HG02884 (cell line): ENCODE data around the gene ASTN2.
"Not testable (repeated sequence)": the region's sequence is repeated elsewhere in the genome, so short reads cannot be mapped to it uniquely, and the experiment has no call there.

Experiments used
- ATAC-seq: cut with Tn5 transposase; IDR thresholded peaks from one replicate; pipeline ENCODE4 v1.9.1; 2021; ENCODE audit warnings: mild to moderate bottlenecking, moderate library complexity; ENCODE audit not compliant: unreplicated experiment

Gene ASTN2

GRCh38 chr9:116454539-116454938 lies 960.3 kb downstream of the ASTN2 start:
- not testable (repeated sequence) for ATAC-seq

GRCh38 chr9:116453785-116454184 lies 961.1 kb downstream of the ASTN2 start:
- ATAC-seq = no peak

- no peak for ATAC-seq
These were observed 962.2 kb downstream of the ASTN2 start for GRCh38 chr9:116452634-116453033.

- no peak for ATAC-seq
These were observed 962.6 kb downstream of the ASTN2 start for GRCh38 chr9:116452227-116452626.

GRCh38 chr9:116451500-116452115 lies 963.2 kb downstream of the ASTN2 start:
- ATAC-seq = no peak

GRCh38 chr9:116450378-116451139 lies 964.3 kb downstream of the ASTN2 start:
- ATAC-seq = peak; percentile 93

- no peak for ATAC-seq
These were observed 964.9 kb downstream of the ASTN2 start for GRCh38 chr9:116449949-116450348.

- ATAC-seq = no peak
These were observed 966.4 kb downstream of the ASTN2 start for GRCh38 chr9:116448431-116448830.

GRCh38 chr9:116447934-116448333 lies 966.9 kb downstream of the ASTN2 start:
- ATAC-seq = no peak

- no peak for ATAC-seq
These were observed 972.3 kb downstream of the ASTN2 start for GRCh38 chr9:116442528-116442927.

GRCh38 chr9:116437411-116438370 lies 977.2 kb downstream of the ASTN2 start:
- ATAC-seq = no peak

GRCh38 chr9:116436121-116436520 lies 978.7 kb downstream of the ASTN2 start:
- ATAC-seq = no peak

- ATAC-seq = no peak
These were observed 979.2 kb downstream of the ASTN2 start for GRCh38 chr9:116435706-116436105.

GRCh38 chr9:116434314-116434713 lies 980.5 kb downstream of the ASTN2 start:
- no peak for ATAC-seq

GRCh38 chr9:116432051-116432450 lies 982.8 kb downstream of the ASTN2 start:
- ATAC-seq = no peak

GRCh38 chr9:116430849-116431248 lies 984.0 kb downstream of the ASTN2 start:
- no peak for ATAC-seq

- ATAC-seq = no peak
These were observed 989.6 kb downstream of the ASTN2 start for GRCh38 chr9:116425244-116425643.

- ATAC-seq = no peak
These were observed 991.7 kb downstream of the ASTN2 start for GRCh38 chr9:116423149-116423548.

- ATAC-seq = no peak
These were observed 992.5 kb downstream of the ASTN2 start for GRCh38 chr9:116422119-116422979.

GRCh38 chr9:116420993-116421538 lies 993.8 kb downstream of the ASTN2 start:
- no peak for ATAC-seq
